Kidney epithelial cell (primary cell): ENCODE measurements around the gene TFAM. TPM values are rescaled to one million over a fixed set of nuclear protein-coding genes. Genes with fewer than 3 reads are reported as not detected.

Source experiments
- DNase-seq: peaks from one replicate; pipeline ENCODE4 v3.0.0-alpha.2; 2010; ENCODE audit warnings: low read depth
- H3K27me3 ChIP-seq: 2 replicates; pipeline ENCODE4 v1.6.0; 2011; ENCODE audit warnings: low read length; ENCODE audit not compliant: control insufficient read depth, insufficient read depth
- H3K36me3 ChIP-seq: 2 replicates; pipeline ENCODE4 v1.5.1; 2011; ENCODE audit warnings: low read length; ENCODE audit not compliant: control insufficient read depth, insufficient read depth
- H3K4me3 ChIP-seq: 2 replicates; pipeline ENCODE4 v1.5.1; 2011; ENCODE audit warnings: low read depth, mild to moderate bottlenecking, control low read depth, low read length
- CTCF ChIP-seq: IDR thresholded peaks from 2 replicates; pipeline ENCODE4 v1.5.1; 2011; ENCODE audit warnings: mild to moderate bottlenecking, moderate library complexity, low read length, control low read depth, inconsistent platforms; ENCODE audit not compliant: insufficient read depth, poor library complexity, severe bottlenecking
- total RNA-seq: library from RNA; depleted of rRNA; stranded (reverse); fragments of >200 nt; gene quantifications from 2 replicates; pipeline ENCODE4 v1.2.3, GENCODE V29; 2015

TFAM gene
- total RNA-seq, 1 donor from 2014 or later = 32.4 TPM

- H3K36me3 ChIP-seq = no peaks in the 10 kb centered on the region
Measured at GRCh38 chr10:58393317-58393716, 8.1 kb downstream of the TFAM start.

DNA sequence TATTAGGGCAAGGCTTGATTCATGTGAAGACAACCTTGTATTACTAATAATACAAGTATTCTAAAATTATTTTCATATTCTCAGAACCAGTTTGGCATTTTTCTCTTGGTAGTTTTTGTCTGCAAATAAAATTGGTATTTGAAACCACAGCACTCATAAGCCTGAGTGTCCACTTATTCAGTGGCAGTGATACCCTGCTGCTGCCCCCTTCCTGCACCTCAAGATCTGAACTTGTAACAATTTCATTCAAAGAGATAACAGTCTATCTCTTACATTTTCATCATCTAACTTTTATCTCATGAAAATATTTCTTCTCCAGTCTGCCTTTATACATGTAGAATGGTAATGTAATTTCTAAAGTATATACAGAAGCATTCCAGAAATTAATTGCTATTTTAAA is 9.3 kb downstream of the TFAM start:
- H3K4me3 ChIP-seq = no peak overlapping the region
- DNase-seq = no peak
- TF ChIP-seq CTCF = no peak
- no peaks in the 10 kb centered on the region for H3K27me3 ChIP-seq
- no peaks in the 10 kb centered on the region for H3K36me3 ChIP-seq

More at GRCh38 chr10:58393317-58393716, 8.1 kb downstream of the TFAM start:
- no peak for DNase-seq
- no peak for TF ChIP-seq CTCF
- H3K4me3 ChIP-seq = no peak overlapping the region
- H3K27me3 ChIP-seq = no peaks in the 10 kb centered on the region

- Histone ChIP-seq H3K4me3 (no peak overlapping the region), H3K27me3 (no peaks in the 10 kb centered on the region), H3K36me3 (no peaks in the 10 kb centered on the region)
- TF ChIP-seq CTCF = no peak
- no peak for DNase-seq
Measured at GRCh38 chr10:58396057-58396456, 10.8 kb downstream of the TFAM start.

DNA sequence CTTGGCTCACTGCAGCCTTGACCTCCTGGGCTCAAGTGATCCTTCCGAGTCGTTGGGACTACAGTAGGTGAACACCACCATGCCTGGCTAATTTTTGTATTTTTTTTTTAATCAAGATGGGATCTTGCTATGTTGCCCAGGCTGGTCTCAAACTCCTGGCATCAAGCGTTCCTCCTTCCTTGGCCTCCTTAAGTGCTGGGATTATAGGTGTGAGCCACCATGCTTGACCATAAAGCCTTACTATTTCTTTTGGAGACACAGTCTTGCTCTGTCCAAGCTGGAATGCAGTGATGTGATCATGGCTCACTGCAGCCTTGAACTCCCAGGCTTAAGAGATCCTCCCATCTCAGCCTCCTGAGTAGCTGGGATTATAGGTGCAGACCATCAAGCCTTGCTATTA is 12.6 kb downstream of the TFAM start:
- no peak overlapping the region for H3K4me3 ChIP-seq
- H3K36me3 ChIP-seq = no peaks in the 10 kb centered on the region
- no peak for TF ChIP-seq CTCF
- no peaks in the 10 kb centered on the region for H3K27me3 ChIP-seq
- no peak for DNase-seq

DNA sequence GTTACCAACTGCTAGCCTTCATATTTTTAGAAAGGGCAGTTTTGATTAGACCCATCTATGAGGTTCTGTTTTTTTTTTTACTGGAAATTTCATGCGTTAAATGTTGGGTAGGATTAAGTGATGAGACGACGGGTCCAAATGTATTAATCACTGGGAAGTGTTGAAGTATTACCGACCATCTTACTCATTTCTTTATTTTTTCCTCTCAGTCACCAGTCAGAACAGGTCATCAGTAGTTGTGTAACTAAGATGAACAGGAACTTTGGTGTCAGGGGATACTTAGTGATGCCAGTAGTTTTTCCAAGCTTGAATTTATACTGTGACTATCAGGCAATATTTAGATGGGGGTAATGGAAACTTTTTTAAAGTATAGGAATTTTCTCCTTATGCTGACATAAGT is 14.2 kb downstream of the TFAM start:
- Histone ChIP-seq H3K4me3 (no peak overlapping the region), H3K27me3 (no peaks in the 10 kb centered on the region), H3K36me3 (no peaks in the 10 kb centered on the region)
- no peak for DNase-seq
- TF ChIP-seq CTCF = no peak

DNA sequence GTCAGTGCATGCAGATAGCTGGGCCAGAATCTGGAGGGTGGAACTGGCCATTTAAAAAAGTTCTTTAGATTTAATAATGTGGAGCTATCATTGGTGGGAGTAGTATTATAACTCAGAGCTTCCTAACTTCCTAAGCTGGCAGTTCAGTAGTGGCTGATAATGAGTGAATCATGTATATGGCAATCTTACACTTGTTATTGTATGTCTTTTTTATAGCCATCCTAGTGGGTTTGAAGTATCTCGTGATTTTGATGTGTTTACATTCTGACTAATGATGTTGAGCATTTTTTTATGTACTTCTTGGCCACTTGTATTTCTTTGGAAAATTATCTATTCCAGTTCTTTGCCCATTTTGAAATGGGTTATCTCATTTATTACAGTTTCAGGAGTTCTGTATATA is 15.4 kb downstream of the TFAM start:
- no peak for TF ChIP-seq CTCF
- no peak for DNase-seq
- Histone ChIP-seq H3K4me3 (no peak overlapping the region), H3K27me3 (no peaks in the 10 kb centered on the region), H3K36me3 (no peaks in the 10 kb centered on the region)
